ENCODE results near the gene MSANTD4.

- TF ChIP-seq EZH2 (IDR thresholded peaks at IDR 0.05), result no peak
- TF ChIP-seq POLR2AphosphoS5 (IDR thresholded peaks at IDR 0.05; ENCODE audit: borderline replicate concordance, low read depth, low read length), result peak; percentile 50; the same call in 1 of the 2 replicates
Measured at GRCh38 chr11:106021967-106022794, at the start of gene MSANTD4.

Data from SK-N-MC (cell line).